Activated CD4-positive, CD25-positive, alpha-beta regulatory T cell (primary cell): Measurements from ENCODE around the gene CYGB.
"Not testable (repeated sequence)": the region's sequence is repeated elsewhere in the genome, so short reads cannot be mapped to it uniquely, and the experiment has no call there.

ENCODE experiments used
- DNase-seq, 4 experiments: peaks; one replicate each; lab custom pipeline; 2025; lab: John Stamatoyannopoulos, UW

Gene CYGB

DNA sequence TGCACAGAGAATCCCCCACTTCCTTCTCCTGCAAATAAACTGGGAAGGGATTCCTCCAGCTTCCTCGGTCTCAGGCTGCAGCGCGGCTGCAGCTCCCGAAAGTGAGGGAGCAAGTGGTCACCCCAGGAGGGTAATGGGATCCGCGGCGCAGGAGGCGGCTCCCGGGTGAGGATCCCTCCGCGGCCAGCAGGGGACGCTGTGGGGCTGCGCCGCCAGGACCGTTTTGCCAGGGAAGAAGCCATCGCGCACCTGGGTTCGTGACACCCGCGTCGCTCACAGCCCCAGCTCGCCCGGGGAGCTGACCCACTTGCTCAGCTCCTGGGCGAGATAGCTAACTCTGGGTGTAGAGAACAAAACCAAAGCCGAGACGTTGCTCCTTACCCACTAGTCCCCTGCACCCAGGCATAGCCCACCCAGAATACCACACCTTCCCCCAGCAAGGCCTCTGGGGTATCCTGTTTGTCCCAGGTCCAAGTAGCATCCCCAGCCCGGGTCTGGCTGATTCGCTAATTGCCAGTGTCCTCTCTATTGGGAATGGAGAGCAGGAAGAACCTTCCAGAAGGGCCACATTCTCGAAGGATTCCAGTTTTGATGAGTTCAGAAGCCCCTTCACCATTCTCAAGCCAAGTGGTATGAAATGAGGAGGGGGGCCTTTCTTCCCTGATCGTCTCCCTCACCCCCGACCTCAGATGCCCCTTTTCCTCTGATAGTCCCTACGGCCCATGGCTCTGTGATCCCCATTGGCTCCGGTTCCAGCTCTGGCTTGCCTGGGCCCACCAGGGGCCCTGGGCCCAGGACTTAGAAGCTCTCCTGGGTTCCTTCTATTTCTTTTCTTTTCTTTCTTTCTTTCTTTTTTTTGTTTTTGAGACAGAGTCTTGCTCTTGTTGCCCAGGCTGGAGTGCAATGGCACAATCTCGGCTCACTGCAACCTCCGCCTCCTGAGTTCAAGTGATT lies 14.1 kb downstream of the CYGB start:
- DNase-seq = peak; percentile 59 to 68 (median 66)

DNA sequence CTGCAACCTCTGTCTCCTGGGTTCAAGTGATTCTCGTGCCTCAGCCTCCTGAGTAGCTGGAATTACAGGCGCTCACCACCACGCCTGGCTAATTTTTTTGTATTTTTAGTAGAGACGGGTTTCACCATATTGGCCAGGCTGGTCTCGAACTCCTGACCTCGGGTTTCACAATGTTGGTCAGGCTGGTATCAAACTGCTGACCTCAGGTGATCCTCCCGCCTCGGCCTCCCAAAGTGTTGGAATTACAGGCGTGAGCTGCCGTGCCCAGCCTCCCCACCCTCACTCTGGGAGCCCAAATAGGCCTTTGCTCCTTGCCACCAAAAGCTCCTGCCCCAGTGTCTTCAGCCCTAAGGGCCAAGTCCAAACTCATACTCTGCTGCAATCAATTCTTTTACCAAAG lies 15.8 kb downstream of the CYGB start:
- not testable (repeated sequence) for DNase-seq

DNA sequence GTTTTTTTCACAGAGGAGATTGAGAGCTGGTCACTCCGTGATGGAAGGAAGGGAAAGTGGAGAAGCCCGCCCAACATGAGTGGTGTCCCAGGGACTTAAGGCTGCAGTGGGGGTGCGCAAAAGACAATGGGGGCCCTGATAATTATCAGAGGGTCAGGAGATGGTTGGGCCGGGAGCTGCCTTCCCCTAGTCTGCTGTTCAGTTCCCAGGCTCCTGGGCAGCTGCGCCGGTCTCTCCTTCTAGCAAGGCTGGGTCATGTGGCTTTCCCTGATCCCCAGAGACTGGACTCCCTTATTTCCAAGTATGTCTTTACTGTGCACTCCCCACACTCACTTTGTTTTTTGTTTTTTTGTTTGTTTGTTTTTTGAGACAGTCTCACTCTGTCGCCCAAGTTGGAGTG lies 16.2 kb downstream of the CYGB start:
- DNase-seq = no peak

DNA sequence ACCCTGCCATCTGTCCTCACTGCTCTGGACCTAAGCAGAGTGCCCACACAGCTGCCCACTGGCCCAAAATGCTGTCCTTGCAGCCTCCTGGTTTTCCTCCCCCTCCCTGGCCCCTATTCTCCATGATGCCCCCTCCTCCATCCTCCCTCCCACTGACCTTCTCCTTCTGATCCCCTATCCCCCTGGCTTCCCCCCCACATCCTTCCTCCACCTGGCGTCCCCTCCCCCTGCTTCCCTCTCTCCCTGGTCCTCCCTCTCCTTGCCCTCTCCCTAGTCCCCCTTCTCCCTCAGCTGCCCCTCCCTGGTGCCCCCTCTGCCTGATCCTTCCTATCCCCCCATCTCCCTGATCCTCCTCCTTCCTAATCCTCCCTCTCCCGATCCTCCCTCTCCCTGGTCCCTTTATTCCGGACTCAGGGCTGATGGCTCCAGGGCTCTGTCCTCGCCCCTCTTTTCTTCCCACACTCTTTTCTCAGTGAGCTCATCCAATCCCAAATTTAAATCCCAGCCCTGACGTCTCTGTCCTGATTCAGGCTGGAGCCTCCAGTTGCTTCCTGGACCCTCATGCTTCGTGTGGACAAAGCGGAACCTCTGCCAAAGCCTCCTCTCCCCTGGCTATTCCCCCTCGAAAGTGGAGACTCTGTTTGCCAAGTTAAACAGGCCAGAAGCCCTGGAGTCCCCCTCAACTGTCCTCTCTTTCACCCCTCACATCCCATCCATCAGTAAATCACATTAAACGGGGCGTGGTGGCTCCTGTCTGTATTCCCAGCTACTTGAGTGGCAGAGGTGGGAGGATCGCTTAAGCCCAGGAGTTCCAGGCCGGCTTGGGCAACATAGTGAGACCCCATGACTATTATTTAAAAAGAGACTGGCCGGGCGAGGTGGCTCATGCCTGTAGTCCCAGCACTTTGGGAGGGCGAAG lies 18.2 kb downstream of the CYGB start:
- no peak for DNase-seq

DNA sequence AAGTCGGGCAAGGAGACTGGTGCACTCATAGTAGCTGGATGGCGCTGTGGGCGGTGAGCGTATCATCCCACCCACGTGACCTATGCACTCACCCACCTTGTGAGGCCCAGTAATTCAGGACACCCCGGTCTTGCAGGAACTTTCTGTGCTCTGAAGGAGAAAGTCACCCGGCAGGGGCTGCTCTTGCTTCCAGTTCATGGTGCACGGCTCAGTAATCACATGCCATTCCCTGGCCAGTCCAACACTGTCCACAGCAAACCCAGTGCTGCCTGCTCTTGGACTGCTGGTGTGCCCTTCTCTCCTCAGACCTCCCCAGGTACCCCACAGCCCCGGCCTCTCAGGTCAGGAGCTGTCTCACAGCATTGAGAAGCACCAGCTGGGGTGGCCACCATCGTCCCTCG lies 19.9 kb downstream of the CYGB start:
- DNase-seq = no peak

DNA sequence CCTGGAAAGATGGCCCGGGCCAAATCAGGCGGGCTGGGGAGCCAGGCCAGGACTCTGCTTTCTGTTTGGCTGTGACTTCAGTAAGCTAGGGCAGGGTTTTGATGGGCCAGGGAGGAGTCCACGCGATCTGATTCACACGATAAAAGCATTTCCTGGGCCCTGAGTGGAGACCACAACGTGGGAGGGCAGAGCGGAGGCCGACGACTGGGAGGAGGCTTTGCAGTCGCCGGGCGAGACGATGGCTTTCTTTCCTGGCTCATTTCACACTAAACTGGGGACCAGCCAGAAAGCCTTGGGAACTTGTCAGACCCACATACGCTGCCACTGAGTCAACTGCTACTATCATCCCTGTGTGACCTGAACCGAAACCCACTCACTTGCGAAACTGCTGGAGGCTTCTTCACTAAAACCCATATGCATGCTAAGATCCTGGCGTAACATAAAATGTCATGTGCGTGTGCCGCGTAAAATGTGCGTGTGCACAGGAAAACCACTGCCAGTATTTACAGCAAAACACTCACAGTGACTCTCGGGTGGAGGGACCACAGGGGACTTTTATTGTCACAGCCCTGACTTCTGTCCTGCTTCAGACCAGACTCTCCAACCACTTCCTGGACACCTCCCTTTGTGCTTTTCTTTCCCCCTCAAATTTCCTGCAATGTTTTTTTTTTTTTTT lies 22.1 kb downstream of the CYGB start:
- DNase-seq = peak; percentile 22 to 63 (median 57)

DNA sequence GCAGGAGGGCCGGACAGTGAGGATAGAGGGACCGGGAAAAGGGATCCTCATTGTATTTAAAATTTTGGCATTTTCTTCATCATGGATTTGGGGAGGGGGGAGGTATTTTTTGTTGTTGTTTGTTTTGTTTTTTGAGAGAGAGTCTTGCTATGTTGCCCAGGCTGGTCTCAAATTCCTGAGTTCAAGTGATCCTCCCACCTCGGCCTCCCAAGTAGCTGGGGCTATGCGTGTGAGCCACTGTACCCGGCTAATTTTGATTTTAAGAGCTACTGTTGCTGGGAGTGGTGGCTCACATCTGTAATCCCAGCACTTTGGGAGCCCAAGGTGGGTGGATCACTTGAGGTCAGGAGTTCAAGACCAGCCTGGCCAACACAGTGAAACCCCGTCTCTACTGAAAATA lies 23.2 kb downstream of the CYGB start:
- DNase-seq = not testable (repeated sequence)

DNA sequence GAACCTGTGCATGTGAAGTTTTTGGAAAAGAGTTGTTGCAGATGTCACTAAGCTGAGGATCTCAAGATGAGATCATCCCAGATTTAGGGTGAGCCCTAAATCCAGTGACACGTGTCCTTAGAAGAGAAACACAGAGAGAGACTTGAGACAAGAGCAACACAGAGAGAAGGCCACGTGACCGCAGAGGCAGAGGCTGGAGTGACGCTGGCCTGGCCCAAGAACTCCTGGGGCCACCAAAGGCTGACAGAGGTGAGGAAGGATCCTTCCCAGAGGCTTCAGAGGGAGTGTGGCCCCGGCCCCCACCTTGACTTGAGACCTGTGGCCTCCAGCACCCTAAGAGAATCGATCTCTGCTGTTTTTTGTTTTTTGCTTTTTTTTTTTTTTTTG lies 24.2 kb downstream of the CYGB start:
- DNase-seq = no peak

DNA sequence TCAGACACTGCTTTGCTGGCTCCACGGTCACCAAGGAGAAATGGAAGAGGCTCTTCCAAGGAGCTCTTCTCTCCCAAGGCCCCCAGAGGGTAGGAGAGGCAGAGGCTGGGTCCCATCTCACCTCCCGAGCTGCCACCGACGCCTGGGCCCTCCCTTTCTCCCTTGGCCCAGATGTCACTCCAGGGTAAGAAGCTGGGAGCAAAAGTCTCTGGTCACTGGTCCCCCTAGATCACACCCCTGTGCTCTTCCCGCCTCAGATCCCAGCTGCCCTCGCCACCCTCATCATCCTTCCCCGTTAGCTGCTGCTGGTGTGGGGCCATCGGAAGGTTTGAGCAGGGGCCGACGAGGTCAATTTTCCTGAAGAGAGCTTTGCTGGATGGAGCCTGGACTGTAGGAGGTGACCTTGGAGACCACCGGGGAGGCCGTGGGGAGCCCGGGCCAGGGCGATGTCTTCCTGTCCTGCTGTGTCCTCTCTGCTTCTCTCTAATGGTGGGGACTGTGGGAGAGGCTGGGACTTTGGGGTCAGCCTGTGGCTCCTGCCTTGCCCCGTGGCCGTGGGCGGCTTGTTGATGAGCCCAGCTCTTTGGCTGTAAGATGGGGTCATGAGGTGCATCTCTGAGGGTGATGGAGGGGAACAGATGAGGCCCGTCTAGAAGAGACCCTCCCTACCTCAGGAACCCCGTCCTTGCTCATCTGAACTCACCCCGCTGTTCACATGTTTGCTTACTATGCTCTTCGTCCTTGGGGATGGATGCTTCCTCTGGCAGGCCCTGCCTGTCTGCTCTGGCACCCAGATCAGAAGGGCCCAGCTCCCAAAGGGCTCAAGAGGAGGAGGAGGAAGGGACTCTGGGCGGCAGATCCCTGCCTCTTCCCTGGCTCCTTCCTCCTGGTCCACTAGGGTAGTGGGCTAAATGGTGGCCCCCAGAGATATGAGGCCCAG lies 24.9 kb downstream of the CYGB start:
- no peak for DNase-seq

DNA sequence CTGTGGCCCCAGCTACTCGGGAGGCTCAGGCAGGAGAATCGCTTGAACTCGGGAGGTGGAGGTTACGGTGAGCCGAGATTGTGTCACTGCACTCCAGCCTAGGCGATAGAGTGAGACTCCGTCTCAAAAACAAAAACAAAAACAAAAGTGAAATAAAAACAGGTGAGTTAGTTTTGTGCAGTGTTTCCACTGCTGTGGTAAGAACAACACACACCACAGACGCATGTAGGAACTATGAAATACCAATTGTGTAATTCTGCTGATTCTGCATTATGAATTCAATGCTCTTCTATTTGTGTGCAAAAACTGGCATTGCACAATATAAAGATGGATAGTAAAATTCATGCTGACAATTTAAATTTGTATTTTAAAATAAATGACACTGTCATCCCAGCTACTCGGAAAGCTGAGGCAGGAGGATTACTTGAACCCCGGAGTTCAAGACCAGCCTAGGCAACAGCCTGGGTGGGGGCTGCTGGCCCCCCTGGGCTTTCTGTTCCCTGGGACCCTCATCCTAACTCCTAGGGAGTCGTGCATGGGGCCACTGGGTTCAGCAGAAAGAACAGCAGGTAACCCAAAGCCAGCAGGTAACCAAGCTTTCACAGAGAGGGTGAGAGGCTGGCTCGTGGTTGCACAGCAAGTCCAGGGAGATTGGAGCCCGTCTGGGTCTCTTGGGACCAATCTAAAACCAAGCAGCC lies 25.7 kb downstream of the CYGB start:
- DNase-seq = no peak

DNA sequence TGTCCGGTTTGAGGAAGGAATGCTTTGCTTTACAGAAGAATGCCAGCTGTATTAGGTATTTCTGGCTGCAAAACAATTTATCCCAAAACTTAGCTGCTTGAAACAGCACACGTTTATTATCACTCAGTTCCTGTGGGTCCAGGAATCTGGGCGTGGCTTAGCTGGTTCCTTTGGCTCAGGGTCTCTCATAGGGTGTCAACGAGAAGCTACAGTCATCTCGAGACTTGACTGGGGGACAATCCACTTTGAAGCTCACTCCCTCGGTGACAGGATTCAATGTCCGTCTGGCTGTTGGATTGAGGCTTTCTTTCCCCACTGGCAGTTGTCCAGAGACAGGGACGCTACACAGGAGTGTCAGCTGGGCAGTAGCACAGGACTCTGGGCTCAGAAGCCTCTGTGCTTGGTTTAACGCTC lies 26.7 kb downstream of the CYGB start:
- DNase-seq = no peak

DNA sequence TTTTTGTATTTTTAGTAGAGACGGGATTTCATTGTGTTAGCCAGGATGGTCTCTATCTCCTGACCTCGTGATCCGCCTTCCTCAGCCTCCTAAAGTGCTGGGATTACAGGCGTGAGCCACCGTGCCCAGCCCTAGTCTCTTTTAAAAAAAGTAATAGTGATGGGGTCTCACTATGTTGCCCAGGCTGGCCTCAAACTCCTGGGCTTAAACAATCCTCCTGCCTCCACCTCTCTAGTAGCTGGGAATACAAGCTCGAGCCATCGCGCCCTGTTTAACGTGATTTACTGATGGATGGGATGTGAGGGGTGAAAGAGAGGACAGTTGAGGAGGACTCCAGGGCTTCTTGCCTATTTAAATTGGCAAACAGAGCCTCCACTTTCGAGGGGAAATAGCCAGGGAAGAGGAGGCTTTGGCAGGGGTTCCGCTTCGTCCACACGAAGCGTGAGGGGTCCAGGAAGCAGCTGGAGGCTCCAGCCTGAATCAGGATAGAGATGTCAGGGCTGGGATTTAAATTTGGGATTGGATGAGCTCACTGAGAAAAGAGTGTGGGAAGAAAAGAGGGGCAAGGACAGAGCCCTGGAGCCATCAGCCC lies 28.9 kb downstream of the CYGB start:
- not testable (repeated sequence) for DNase-seq

DNA sequence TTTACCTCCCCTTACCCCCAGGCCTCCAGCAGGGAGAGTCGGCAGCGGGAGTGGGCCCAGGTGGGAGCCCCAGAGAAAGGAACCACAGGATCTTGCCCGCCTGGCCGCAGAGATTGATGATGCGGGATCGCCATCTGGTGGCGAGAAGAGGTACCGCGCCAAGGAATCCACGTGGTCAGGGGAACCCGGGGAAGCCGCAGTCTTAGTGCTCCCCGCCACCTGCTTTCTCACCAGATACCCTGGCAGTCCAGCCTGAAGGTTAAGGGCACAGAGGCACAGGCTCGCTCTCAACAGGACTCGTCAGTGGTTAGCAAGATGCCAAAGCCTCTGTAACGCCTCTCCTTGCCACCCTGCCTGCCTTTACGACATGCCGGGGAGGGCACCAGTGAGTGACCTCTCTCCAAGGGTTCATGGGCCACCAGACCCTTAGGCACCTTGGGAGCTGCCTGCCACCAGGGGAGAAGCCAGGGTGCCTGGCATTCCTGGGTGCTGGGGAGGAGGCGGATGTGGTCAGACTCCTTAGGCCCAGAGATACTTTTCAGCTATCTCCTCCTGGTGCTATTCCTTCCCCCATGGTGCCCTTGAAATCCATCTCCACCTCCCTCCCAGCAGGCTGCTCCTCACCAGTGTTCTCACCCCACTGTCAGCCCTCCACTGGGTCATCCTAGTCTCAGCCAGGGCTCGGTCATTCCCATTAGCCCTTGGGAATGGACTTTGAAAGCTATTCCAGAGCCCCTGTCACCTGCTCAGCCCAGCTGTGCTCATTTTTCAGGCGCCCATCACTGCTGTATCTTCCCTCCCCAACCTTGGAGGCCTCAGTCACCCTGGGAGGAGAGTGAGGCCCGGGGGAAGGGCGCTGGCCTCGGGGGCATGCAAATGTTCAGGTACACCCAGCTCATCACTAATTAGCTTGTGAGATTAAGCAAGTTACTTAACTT lies 30.8 kb downstream of the CYGB start:
- peak; percentile 64 to 86 (median 78) for DNase-seq

DNA sequence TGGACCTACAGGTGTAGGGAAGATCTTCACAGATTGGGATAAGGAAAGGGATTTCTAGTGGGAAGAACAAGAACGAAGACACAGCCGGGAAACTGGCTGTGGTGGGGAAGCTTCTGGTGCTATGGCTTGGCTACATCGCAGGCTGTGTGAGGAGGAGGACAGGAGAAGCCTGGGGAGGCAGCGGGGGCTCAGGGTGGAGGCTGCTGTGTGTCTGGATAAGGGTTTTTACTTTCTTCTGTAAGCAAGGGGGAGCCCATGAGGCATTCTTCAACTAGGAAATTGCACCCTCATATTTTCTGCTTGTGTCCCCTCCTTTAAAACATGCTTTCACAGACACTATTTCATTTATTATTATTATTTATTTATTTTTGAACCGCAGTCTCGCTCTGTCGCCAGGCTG lies 33.4 kb downstream of the CYGB start:
- no peak for DNase-seq

DNA sequence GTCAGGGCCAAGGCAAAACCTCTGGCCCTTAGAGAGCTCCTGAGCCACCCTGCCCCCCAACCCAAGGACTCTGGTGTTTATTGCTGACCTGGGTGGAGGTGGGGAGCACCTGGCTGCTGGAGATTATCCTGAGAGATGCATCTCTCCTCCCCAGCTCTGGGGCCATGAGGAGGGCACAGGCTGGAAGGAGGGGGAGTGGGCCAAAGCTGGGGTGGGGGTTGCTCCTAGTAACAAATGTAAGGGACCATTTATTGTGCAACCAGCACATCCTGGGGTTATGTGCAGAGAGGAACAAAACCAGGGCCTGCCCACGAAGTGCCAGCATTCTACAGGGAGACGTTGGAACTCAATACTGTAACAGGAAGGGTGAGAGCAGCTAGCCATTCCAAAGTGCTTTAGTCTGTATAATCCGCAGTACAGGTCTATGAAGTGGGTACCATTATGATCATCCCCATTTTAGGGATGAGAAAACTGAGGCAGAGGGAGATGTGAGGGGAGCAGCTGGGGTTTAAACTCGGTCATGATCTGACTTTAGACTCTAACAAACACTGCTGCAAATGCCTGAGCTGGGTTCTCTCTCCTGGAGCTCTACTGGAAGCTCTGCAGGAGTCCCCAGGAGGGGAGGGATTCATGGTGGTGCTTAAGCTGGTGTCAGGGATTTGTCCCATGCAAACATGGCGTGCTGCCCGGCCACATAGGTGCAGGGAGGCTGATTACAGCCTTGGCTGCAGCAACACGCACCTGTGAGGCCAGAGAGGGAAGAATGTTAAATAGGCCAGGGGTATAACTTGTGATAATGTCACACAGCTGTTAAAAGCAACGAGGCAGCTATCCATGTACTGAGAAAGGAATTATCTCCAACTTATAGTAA lies 34.9 kb downstream of the CYGB start:
- no peak for DNase-seq

DNA sequence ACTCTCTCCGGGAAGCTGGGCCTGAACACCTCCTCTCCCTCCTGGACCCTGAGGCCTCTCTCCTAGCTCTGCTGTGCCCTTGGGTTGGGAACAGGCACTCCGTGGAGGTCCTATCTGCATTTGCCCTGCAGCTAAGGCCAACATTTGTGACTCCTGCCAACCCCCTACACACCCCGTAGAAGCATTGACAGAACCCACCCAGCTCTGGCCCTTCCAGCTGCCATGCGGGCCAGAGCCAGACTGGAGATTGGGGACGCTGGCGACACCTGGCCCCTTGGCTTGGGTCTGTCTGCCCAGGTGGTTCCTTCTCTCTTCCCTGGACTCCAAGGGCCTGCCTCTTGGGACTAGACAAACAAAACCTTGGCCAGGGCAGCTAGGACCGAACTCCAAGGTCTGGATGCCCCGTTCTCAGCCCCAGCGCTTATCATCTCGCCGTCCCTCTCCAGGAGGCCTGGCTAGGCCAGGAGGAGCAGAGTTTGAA lies 35.6 kb downstream of the CYGB start:
- DNase-seq = no peak

DNA sequence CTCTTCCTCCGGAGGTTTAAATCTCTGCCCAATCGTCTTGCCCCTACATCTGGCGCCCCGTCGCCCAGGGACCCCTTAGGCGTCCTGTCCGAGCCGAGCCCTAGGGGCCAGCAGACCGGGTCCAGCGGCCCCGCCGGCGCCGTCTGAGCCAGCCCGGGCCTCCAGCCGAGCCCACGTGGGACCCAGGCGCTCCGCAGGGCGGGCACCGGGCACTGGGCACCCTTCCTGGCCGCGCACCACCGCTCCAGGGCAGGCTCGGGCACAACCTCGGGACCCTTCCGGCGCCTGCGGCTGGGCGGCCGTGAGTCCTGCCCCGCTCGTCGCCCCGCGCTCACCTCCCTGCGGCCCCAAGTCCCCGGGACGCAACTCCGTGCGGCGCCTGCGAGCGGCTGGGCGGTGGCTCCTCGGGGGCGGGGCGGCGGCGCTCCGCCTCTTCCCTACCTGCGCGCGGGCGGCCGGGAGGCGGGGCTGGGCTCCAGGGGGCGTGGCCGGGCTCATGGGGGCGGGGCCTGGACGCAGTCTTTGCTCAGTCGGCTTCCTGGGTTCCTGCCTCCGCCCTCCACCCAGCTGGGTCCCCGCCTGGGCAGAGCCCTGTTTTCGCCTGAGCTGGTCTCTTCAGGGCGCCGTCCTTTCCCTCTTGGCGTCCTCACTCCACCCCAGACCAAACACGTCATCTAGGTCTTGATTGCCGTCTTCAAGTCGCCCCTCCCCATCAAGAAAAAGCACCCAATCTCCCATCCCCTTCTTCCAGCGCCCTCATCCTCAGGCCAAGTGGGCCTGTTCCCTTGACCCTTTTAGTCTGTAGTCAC lies 36.3 kb downstream of the CYGB start, which contains the start of gene RHBDF2:
Gene RHBDF2 (minus strand): TSS at position 406 of the 809 bp plus-strand sequence. CDS start 19,899 bp downstream, outside the sequence.
- peak; percentile 87 to 96 (median 88) for DNase-seq
